Neuronal stem cell (in vitro differentiated cells): ENCODE measurements around the gene MTHFD1.

Experiments
- DNase-seq: peaks from one replicate; pipeline ENCODE4 v3.0.0-alpha.2; 2013; ENCODE audit warnings: low spot score
- H2AFZ ChIP-seq: one replicate; pipeline ENCODE4 v1.6.1; 2013; ENCODE audit warnings: mild to moderate bottlenecking, low read length, inconsistent platforms
- H2AK5ac ChIP-seq: 2 replicates; pipeline ENCODE4 v1.6.1; 2013; ENCODE audit warnings: low read depth, mild to moderate bottlenecking, inconsistent platforms, low read length, moderate library complexity, mixed read lengths
- H2BK120ac ChIP-seq: 2 replicates; pipeline ENCODE4 v1.6.1; 2013; ENCODE audit warnings: low read depth, mild to moderate bottlenecking, inconsistent platforms, low read length, moderate library complexity, mixed read lengths
- H2BK12ac ChIP-seq: one replicate; pipeline ENCODE4 v1.6.1; 2013; ENCODE audit warnings: low read length, inconsistent platforms
- H2BK15ac ChIP-seq: 2 replicates; pipeline ENCODE4 v1.6.1; 2013; ENCODE audit warnings: mild to moderate bottlenecking, low read length, inconsistent platforms, mixed read lengths
- H2BK5ac ChIP-seq: one replicate; pipeline ENCODE4 v1.6.1; 2013; ENCODE audit warnings: inconsistent platforms, mild to moderate bottlenecking, low read length, moderate library complexity
- H3K14ac ChIP-seq: one replicate; pipeline ENCODE4 v1.6.1; 2013; ENCODE audit warnings: low read length, inconsistent platforms
- H3K18ac ChIP-seq: 2 replicates; pipeline ENCODE4 v1.6.1; 2013; ENCODE audit warnings: low read length, inconsistent platforms
- H3K23ac ChIP-seq: 2 replicates; pipeline ENCODE4 v1.6.1; 2013; ENCODE audit warnings: low read depth, mild to moderate bottlenecking, mixed read lengths, low read length, inconsistent platforms; ENCODE audit not compliant: poor library complexity
- H3K27ac ChIP-seq: replicated peaks from 3 replicates; pipeline ENCODE4 v1.5.1; 2013; ENCODE audit warnings: low read length, inconsistent platforms
- H3K27me3 ChIP-seq, 3 experiments: 2 replicates each; pipeline ENCODE4 v1.6.1; 2013; ENCODE audit warnings: low read length in 3 of 3, mild to moderate bottlenecking in 2 of 3, inconsistent platforms in 1 of 3, low read depth in 1 of 3, mixed read lengths in 1 of 3, moderate library complexity in 1 of 3; ENCODE audit not compliant: control insufficient read depth in 3 of 3, insufficient read depth in 3 of 3
- H3K36me3 ChIP-seq, 2 donors: replicated peaks in 1 of 2; 2 replicates each; pipeline ENCODE4 v1.6.1; 2013; ENCODE audit warnings: low read length in 2 of 2; ENCODE audit not compliant: control insufficient read depth in 2 of 2, insufficient read depth in 2 of 2
- H3K4ac ChIP-seq: 2 replicates; pipeline ENCODE4 v1.6.1; 2013; ENCODE audit warnings: inconsistent platforms, mild to moderate bottlenecking, low read length, moderate library complexity
- H3K4me1 ChIP-seq, 2 donors: 1 replicate in 1 of 2; 2 replicates in 1 of 2; pipeline ENCODE4 v1.6.1; 2013; ENCODE audit warnings: low read length in 2 of 2, low read depth in 1 of 2; ENCODE audit not compliant: control insufficient read depth in 2 of 2, insufficient read depth in 1 of 2
- H3K4me2 ChIP-seq: one replicate; pipeline ENCODE4 v1.6.1; 2013; ENCODE audit warnings: mild to moderate bottlenecking, low read length, inconsistent platforms; ENCODE audit not compliant: insufficient read depth, poor library complexity, severe bottlenecking
- H3K4me3 ChIP-seq, 2 donors: 2 replicates each; pipeline ENCODE4 v1.5.1; 2013; ENCODE audit warnings: low read length in 2 of 2, mild to moderate bottlenecking in 2 of 2, inconsistent platforms in 1 of 2, moderate library complexity in 1 of 2
- H3K79me1 ChIP-seq: one replicate; pipeline ENCODE4 v1.6.1; 2013; ENCODE audit warnings: low read depth, mild to moderate bottlenecking, inconsistent platforms, low read length, moderate library complexity
- H3K9ac ChIP-seq: one replicate; pipeline ENCODE4 v1.6.1; 2013; ENCODE audit warnings: mild to moderate bottlenecking, low read depth, low read length, inconsistent platforms; ENCODE audit not compliant: poor library complexity
- H3K9me3 ChIP-seq, 2 donors: replicated peaks in 1 of 2; 2 replicates each; pipeline versions ENCODE3 to v1.6.1; 2013; ENCODE audit warnings: low read length in 2 of 2, mild to moderate bottlenecking in 2 of 2, inconsistent platforms in 1 of 2, low read depth in 1 of 2, mixed read lengths in 1 of 2, moderate library complexity in 1 of 2; ENCODE audit not compliant: control insufficient read depth in 2 of 2, insufficient read depth in 1 of 2
- H4K8ac ChIP-seq: one replicate; pipeline ENCODE4 v1.6.1; 2013; ENCODE audit warnings: low read depth, mild to moderate bottlenecking, inconsistent platforms, low read length, moderate library complexity
- H4K91ac ChIP-seq: one replicate; pipeline ENCODE4 v1.6.1; 2013; ENCODE audit warnings: low read length, low read depth, mild to moderate bottlenecking, inconsistent platforms; ENCODE audit not compliant: poor library complexity
- WGBS, 2 donors: extraction: QIAGEN DNeasy Blood & Tissue Kit; methylation state at CpG; one replicate each; pipeline ENCODE4 v1.1.7; 2013; ENCODE audit warnings: missing lambda C conversion rate in 2 of 2, mixed read lengths in 1 of 2; ENCODE audit not compliant: insufficient read length in 2 of 2, insufficient replicate concordance in 1 of 2; ENCODE audit errors: extremely low coverage in 2 of 2; 5-methylcytosine and 5-hydroxymethylcytosine counted together

The MTHFD1 gene

GRCh38 chr14:64394977-64395633 is 7.0 kb downstream of the MTHFD1 start:
- Histone ChIP-seq H3K36me3 (peaks cover 2 to 51% of the 10 kb centered on the region in 2 donors), H3K27ac (no peak overlapping the region), H3K4me3 (no peak overlapping the region), H3K27me3 (no peaks in the 10 kb centered on the region), H2BK5ac (no peak overlapping the region), H3K4ac (no peak overlapping the region), H3K79me1 (peaks cover 2% of the 10 kb centered on the region), H3K4me1 (peaks cover 0 to 2% of the 10 kb centered on the region in 2 donors), H3K9ac (no peak overlapping the region), H4K91ac (no peak overlapping the region), H2AK5ac (no peak overlapping the region), H3K9me3 (no peaks in the 10 kb centered on the region), H3K23ac (no peak overlapping the region), H4K8ac (no peak overlapping the region), H2BK120ac (no peak overlapping the region), H2BK12ac (no peak overlapping the region), H3K18ac (no peak overlapping the region), H3K14ac (no peak overlapping the region), H3K4me2 (no peak overlapping the region), H2AFZ (no peak overlapping the region), H2BK15ac (no peak overlapping the region)
- no peak for DNase-seq
- no CpG with 5 or more reads among the region's 4 CpGs for WGBS, 2 donors

- H3K36me3 ChIP-seq, result peaks cover 3 to 46% of the 10 kb centered on the region in 2 donors
- H3K18ac ChIP-seq, result no peak overlapping the region
- H3K27ac ChIP-seq, result no peak overlapping the region
- no peak overlapping the region for H3K4me3 ChIP-seq
- no peaks in the 10 kb centered on the region for H3K27me3 ChIP-seq
- H3K4me2 ChIP-seq, result no peak overlapping the region
- no peak overlapping the region for H3K4ac ChIP-seq
- H3K9ac ChIP-seq, result no peak overlapping the region
- no peak overlapping the region for H4K8ac ChIP-seq
- H2BK120ac ChIP-seq, result no peak overlapping the region
- H2AK5ac ChIP-seq, result no peak overlapping the region
- H3K23ac ChIP-seq, result no peak overlapping the region
- no peak overlapping the region for H4K91ac ChIP-seq
- DNase-seq, result no peak
- WGBS, 2 donors, result no CpG with 5 or more reads among the region's 6 CpGs
- no peaks in the 10 kb centered on the region for H3K9me3 ChIP-seq
- H2BK5ac ChIP-seq, result no peak overlapping the region
- no peaks in the 10 kb centered on the region for H3K79me1 ChIP-seq
- H2BK12ac ChIP-seq, result no peak overlapping the region
- no peaks in the 10 kb centered on the region for H3K4me1 ChIP-seq
- H2AFZ ChIP-seq, result no peak overlapping the region
- no peak overlapping the region for H2BK15ac ChIP-seq
- no peak overlapping the region for H3K14ac ChIP-seq
These were observed 12.8 kb downstream of the MTHFD1 start for GRCh38 chr14:64400829-64401459.

- Histone ChIP-seq H3K9me3 (no peaks in the 10 kb centered on the region), H3K4ac (no peak overlapping the region), H3K23ac (no peak overlapping the region), H2AFZ (no peak overlapping the region), H3K18ac (no peak overlapping the region), H2BK5ac (no peak overlapping the region), H3K4me2 (no peak overlapping the region), H3K14ac (no peak overlapping the region), H2BK15ac (no peak overlapping the region), H3K27ac (no peak overlapping the region), H3K36me3 (peaks cover 3 to 50% of the 10 kb centered on the region in 2 donors), H3K27me3 (no peaks in the 10 kb centered on the region), H3K4me3 (no peak overlapping the region), H3K9ac (no peak overlapping the region), H2AK5ac (no peak overlapping the region), H3K79me1 (no peaks in the 10 kb centered on the region), H2BK120ac (no peak overlapping the region), H4K91ac (no peak overlapping the region), H3K4me1 (no peaks in the 10 kb centered on the region), H4K8ac (no peak overlapping the region), H2BK12ac (no peak overlapping the region)
- WGBS, 2 donors, result no CpG with 5 or more reads among the region's 1 CpG
- no peak for DNase-seq
These were observed 13.8 kb downstream of the MTHFD1 start for GRCh38 chr14:64401949-64402348.

GRCh38 chr14:64405295-64405694 is 17.1 kb downstream of the MTHFD1 start:
- H3K4me2 ChIP-seq, result no peak overlapping the region
- no peak overlapping the region for H3K18ac ChIP-seq
- no peak overlapping the region for H3K9ac ChIP-seq
- no peak overlapping the region for H3K4me3 ChIP-seq
- H3K23ac ChIP-seq, result no peak overlapping the region
- H3K9me3 ChIP-seq, result no peaks in the 10 kb centered on the region
- H4K91ac ChIP-seq, result no peak overlapping the region
- DNase-seq, result no peak
- H3K27ac ChIP-seq, result no peak overlapping the region
- no peaks in the 10 kb centered on the region for H3K27me3 ChIP-seq
- no peak overlapping the region for H2BK12ac ChIP-seq
- no peak overlapping the region for H2AK5ac ChIP-seq
- no peak overlapping the region for H3K4ac ChIP-seq
- H3K14ac ChIP-seq, result no peak overlapping the region
- H2BK15ac ChIP-seq, result no peak overlapping the region
- peaks cover 3 to 67% of the 10 kb centered on the region in 2 donors for H3K36me3 ChIP-seq
- no CpG with 5 or more reads among the region's 4 CpGs for WGBS, 2 donors
- no peak overlapping the region for H2BK5ac ChIP-seq
- H3K79me1 ChIP-seq, result no peaks in the 10 kb centered on the region
- H2BK120ac ChIP-seq, result no peak overlapping the region
- H4K8ac ChIP-seq, result no peak overlapping the region
- H2AFZ ChIP-seq, result no peak overlapping the region
- peaks cover 0 to 2% of the 10 kb centered on the region in 2 donors for H3K4me1 ChIP-seq
